ENCODE measurements around the gene MZB1. TPM values are rescaled to one million over a fixed set of nuclear protein-coding genes. Genes with fewer than 3 reads are reported as not detected.
"Not testable (repeated sequence)": the region's sequence is repeated elsewhere in the genome, so short reads cannot be mapped to it uniquely, and the experiment has no call there.

MZB1 gene
- total RNA-seq, 6 experiments from 2014 or later, result 0.14 to 0.20 TPM; not detected in 4

GRCh38 chr5:139390639-139391569 is 1.2 kb upstream of the MZB1 start:
- Mint-ChIP-seq H3K4me3 (peak overlapping the region; percentile 82; the same call in 1 of the 2 replicates), H3K27me3 (ENCODE audit: insufficient read depth) (peaks cover 3% of the 10 kb centered on the region), H3K27ac (peak overlapping the region; percentile 98), H3K9me3 (peaks cover 5% of the 10 kb centered on the region; the same call in 1 of the 2 replicates), H3K4me1 (ENCODE audit: low read depth) (peaks cover 27% of the 10 kb centered on the region), H3K36me3 (ENCODE audit: low read depth) (peaks cover 7% of the 10 kb centered on the region)
- no peak for DNase-seq
- TF ChIP-seq, protein P1, sequence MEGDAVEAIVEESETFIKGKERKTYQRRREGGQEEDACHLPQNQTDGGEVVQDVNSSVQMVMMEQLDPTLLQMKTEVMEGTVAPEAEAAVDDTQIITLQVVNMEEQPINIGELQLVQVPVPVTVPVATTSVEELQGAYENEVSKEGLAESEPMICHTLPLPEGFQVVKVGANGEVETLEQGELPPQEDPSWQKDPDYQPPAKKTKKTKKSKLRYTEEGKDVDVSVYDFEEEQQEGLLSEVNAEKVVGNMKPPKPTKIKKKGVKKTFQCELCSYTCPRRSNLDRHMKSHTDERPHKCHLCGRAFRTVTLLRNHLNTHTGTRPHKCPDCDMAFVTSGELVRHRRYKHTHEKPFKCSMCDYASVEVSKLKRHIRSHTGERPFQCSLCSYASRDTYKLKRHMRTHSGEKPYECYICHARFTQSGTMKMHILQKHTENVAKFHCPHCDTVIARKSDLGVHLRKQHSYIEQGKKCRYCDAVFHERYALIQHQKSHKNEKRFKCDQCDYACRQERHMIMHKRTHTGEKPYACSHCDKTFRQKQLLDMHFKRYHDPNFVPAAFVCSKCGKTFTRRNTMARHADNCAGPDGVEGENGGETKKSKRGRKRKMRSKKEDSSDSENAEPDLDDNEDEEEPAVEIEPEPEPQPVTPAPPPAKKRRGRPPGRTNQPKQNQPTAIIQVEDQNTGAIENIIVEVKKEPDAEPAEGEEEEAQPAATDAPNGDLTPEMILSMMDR (IDR thresholded peaks at IDR 0.05), result no peak

GRCh38 chr5:139388198-139388821 is 1.4 kb downstream of the MZB1 start:
- TF ChIP-seq, protein P1 (IDR thresholded peaks at IDR 0.05), result no peak
- Mint-ChIP-seq H3K4me1 (ENCODE audit: low read depth) (peaks cover 44% of the 10 kb centered on the region), H3K36me3 (ENCODE audit: low read depth) (peaks cover 7% of the 10 kb centered on the region), H3K4me3 (no peak overlapping the region; the same call in 1 of the 2 replicates), H3K9me3 (peaks cover 5% of the 10 kb centered on the region; the same call in 1 of the 2 replicates), H3K27me3 (ENCODE audit: insufficient read depth) (peaks cover 3% of the 10 kb centered on the region), H3K27ac (no peak overlapping the region)
- no peak for DNase-seq

GRCh38 chr5:139387611-139388197 is 2.0 kb downstream of the MZB1 start:
- Mint-ChIP-seq H3K36me3 (ENCODE audit: low read depth) (peaks cover 7% of the 10 kb centered on the region), H3K9me3 (peaks cover 5% of the 10 kb centered on the region; the same call in 1 of the 2 replicates), H3K4me1 (ENCODE audit: low read depth) (peaks cover 44% of the 10 kb centered on the region), H3K27ac (no peak overlapping the region), H3K27me3 (ENCODE audit: insufficient read depth) (peaks cover 3% of the 10 kb centered on the region), H3K4me3 (no peak overlapping the region)
- DNase-seq, result no peak
- TF ChIP-seq, protein P1 (IDR thresholded peaks at IDR 0.05), result no peak

GRCh38 chr5:139386956-139387355 is 2.8 kb downstream of the MZB1 start:
- H3K27me3 Mint-ChIP-seq (ENCODE audit: insufficient read depth); DNase-seq; H3K36me3 Mint-ChIP-seq (ENCODE audit: low read depth); H3K9me3 Mint-ChIP-seq; H3K27ac Mint-ChIP-seq; H3K4me3 Mint-ChIP-seq: not testable (repeated sequence)
- peaks cover 43% of the 10 kb centered on the region for H3K4me1 Mint-ChIP-seq (ENCODE audit: low read depth)

GRCh38 chr5:139386050-139386438 is 3.7 kb downstream of the MZB1 start:
- 0 out of 2 replicates have a peak overlapping the region, but pooled peaks have one; percentile 81 for H3K27ac Mint-ChIP-seq
- H3K9me3 Mint-ChIP-seq, result no peaks in the 10 kb centered on the region
- DNase-seq, result no peak
- no peaks in the 10 kb centered on the region for H3K36me3 Mint-ChIP-seq (ENCODE audit: low read depth)
- H3K4me3 Mint-ChIP-seq, result no peak overlapping the region
- no peaks in the 10 kb centered on the region; the same call in 1 of the 2 replicates for H3K27me3 Mint-ChIP-seq (ENCODE audit: insufficient read depth)
- TF ChIP-seq, protein P1 (IDR thresholded peaks at IDR 0.05), result no peak
- peaks cover 34% of the 10 kb centered on the region for H3K4me1 Mint-ChIP-seq (ENCODE audit: low read depth)

Measured in HFFc6 (cell line).